GM21786 (cell line): ENCODE results near the gene ARHGAP29.

ENCODE experiments used
- ATAC-seq: cut with Tn5 transposase; IDR thresholded peaks from one replicate; pipeline ENCODE4 v1.9.1; 2021; ENCODE audit not compliant: unreplicated experiment

Gene ARHGAP29

DNA sequence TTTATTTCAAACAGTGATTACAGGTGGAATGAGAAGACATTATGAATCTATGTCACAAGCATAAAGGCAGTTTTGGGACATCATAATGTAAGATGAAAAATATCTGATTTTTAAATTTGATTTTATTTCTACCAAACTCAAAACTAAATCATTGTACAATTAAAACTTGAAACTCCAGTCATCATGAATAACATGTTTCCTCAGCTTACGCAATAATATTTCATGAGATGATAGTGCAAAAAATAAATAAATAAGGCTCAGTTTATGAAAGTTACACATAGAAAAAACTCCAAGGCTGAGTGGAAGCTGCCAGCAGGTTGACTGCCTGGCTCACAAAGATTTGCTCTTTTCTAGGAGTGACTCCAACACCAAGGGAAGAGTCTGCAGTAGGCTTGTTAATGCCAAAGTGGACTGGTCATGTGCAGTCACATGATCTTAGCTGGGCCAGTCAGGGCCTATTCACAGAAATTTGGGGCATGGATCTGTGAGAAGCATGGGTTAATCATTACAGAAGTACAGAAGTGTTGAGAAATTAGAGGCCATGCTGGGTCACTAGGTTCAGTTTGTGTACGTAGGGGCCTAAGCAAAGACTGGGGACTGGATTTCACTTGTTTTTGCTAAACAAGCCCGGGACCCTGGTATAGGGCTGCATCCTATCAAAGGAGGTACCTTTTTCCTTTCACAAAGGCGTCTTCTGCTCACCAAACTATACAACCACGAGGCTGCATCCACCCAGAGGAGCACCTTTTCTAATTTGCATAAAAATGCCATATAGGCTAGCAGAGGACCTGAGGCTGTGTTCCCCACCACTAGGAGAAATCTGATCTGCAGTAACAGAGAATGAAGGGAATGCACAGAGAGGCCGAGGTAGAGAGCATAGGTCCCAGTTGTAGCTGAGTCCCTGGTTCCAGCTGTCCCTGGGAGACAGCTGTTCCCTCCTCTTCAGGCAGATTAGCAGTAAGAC, 111.6 kb downstream of the ARHGAP29 start:
- no peak for ATAC-seq

DNA sequence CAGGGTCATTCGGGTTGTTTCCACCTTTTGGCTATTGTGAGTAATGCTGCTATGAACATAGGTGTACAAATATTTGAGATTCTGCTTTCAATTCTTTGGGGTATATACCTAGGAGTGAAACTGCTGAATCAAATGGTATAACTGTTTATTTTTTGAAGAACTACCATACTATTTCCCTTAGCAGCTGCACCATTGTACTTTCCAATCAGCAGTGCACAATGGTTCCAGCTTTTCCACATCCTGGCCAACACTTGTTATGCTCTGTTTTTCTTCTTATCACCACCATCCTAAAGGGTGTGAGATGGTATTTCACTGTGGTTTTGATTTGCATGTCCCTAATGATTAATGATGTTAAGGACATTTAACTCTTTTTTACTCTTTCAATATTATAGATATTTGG, 112.8 kb downstream of the ARHGAP29 start:
- no peak for ATAC-seq

DNA sequence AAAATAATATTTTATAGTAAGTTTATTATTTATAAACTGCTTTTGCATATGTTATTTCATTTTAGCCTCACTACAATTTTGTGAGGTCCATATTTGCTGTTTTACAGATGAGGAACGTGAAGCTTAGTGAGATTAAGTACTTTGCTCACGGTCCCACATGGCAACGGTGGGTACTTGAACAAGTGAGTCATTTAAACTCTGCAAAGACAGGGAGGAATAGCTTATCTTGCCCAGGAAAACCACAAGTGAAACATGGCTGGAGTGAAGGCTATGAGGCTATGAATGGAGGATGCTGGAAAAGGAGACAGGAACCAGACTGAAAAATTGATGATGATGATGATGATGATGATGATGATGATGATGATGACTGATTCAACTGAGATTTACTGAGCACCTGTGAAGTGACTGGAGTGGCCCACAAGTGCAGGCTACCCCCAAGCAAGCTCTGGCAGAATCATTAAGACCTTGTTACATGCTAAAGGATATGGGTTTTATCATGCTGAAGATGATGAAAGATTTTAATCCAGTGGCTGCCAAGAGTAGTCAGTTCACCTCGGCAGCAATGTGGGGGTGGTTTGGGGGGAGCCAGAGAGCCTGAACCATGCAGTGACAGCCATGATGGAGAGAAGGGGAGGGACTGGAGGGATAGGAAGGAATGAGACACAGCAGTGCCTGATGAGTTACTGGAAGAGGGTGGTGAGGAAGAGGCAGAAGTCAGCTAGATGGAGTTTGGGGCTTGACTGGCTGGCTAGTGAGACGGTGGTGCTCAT, 115.0 kb downstream of the ARHGAP29 start:
- ATAC-seq = no peak
